NCI-H2107 treated with DMSO at 0.1 percent for 48 hours (cell line): Measurements from ENCODE around the gene ITGA7.

Source experiments
- DNase-seq: peaks from one replicate; lab custom pipeline; 2025; ENCODE audit not compliant: unreplicated experiment; lab: John Stamatoyannopoulos, UW

Gene ITGA7

DNA sequence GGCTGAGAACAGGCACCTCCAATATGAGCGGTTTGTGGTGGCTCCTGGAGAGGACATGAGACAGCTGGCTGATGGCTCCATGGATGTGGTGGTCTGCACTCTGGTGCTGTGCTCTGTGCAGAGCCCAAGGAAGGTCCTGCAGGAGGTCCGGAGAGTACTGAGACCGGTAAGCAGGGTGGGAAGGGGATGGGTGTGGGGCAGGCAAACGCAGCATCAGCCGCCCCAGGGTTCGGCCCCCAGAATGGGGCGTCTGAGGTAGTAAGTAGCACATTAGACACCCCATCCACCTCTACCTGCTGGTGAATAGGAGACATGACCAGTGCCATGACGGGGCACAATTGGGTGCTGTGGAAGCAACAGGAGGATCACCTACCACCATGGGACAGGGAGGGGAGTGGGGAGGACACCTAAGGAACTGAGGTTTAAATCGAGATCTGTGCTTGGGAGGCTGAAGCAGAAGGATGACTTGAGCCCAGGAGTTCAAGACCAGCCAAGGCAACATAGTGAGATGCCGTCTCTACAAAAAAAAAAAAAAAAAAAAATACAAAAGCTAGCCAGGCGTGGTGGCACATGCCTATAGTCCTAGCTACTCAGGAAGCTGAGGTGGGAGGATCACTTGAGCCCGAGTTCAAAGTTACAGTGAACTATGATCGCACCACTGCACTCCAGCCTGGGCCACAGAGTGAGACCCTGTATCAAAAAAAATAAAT lies 25.5 kb downstream of the ITGA7 start:
- DNase-seq, result no peak

DNA sequence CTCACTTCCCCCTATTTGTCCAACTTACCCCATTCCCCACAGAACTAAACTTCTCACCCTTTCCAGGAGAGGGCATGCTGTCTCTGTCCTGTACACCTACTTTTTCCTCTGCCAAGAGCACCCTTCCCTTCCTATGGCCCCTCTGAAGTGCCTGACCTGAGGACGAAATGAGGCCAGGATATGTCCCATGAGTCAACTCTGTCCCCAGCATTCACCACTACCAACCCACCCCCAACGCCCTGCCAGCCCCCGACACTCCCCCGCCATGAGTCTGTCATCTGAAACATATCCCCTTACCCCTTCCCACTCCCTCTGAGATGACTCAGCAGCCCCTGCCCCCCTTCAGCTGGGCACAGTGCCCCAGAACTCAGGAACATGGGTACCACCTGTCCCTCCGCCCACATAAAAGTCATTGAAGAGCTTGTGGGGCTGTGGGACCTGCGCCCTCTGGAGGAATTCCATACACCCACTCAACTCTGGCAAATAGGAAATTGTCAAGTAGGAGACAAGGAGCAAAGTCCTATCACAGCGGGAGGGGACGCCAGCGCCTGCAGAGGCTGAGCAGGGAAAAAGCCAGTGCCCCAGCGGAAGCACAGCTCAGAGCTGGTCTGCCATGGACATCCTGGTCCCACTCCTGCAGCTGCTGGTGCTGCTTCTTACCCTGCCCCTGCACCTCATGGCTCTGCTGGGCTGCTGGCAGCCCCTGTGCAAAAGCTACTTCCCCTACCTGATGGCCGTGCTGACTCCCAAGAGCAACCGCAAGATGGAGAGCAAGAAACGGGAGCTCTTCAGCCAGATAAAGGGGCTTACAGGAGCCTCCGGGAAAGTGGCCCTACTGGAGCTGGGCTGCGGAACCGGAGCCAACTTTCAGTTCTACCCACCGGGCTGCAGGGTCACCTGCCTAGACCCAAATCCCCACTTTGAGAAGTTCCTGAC lies 26.3 kb downstream of the ITGA7 start:
- no peak for DNase-seq

GRCh38 chr12:55679691-55680090 lies 28.0 kb downstream of the ITGA7 start:
- no peak for DNase-seq

DNA sequence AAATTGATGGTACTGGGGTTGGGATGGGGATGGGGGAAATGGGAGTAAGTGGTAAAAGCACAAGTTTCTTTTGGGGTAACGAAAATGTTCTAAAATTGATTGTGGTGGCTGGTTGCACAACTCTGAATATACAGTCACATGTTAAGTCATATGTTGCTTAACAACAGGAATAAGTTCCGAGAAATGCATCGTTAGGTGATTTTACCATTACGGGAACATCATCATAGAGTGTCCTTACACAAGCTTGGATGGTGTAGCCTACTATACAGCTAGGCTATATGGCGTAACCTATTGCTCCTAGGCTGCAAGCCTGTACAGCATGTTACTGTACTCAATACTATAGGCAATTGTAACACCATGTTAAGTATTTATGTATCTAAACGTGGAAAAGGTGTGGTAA lies 31.0 kb downstream of the ITGA7 start:
- no peak for DNase-seq

DNA sequence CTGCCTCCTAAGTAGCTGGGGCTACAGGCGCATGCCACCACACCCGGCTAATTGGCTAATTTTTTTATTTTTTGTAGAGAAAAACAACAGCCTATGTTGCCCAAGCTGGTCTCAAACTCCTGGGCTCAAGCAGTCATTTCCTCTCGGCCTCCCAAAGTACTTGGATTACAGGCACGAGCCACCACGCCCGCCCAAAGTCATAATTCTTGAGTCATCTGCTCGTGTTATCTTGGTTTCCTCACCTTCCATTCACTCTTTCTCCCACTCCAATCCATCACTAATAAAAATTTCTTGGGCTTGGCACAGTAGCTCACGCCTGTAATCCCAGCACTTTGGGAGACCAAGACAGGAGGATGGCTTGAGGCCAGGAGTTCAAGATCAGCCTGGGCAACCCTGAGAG lies 32.0 kb downstream of the ITGA7 start:
- DNase-seq, result no peak

DNA sequence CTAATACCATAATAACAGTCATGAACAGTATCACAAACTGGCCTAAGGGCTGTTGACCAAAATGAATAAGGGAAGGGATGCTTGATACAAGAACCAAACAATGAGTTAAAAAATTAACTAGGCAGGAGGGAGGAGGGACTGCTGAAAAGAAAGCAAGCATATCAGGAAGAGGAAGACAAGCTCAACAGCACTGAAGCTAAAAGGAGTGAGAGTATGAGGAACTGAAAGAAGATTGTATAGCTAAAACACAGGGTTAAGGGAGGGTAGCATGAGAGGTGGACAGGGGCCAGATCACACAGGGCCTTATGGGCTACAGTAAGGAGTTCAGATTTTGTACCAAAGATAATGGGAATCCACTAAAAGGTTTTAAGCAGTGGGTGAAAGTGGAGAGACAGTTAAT lies 34.1 kb downstream of the ITGA7 start:
- no peak for DNase-seq

GRCh38 chr12:55671746-55672145 lies 36.0 kb downstream of the ITGA7 start:
- no peak for DNase-seq

GRCh38 chr12:55670276-55670675 lies 37.4 kb downstream of the ITGA7 start:
- DNase-seq, result no peak

- no peak for DNase-seq
Measured at GRCh38 chr12:55666508-55666907, 41.2 kb downstream of the ITGA7 start.

DNA sequence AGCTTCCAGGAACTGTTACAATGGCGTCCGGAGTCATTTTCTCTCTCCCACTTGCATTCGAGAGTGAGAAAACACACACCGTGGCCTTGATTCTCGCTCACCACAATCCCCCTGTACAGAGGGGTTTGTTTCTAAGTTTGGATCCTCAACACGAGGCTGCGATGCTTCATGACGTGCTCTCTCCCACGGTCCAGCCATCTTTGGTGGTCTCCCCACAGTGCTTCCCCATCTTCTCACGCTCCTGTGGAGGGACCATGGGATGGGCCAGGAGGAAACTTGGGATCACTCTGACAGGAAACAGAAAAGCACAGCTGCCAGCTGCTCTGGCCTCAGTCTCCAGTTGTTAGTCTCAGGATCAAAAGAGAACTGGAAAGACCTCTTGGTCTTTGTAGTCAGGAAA lies 42.9 kb downstream of the ITGA7 start:
- no peak for DNase-seq

DNA sequence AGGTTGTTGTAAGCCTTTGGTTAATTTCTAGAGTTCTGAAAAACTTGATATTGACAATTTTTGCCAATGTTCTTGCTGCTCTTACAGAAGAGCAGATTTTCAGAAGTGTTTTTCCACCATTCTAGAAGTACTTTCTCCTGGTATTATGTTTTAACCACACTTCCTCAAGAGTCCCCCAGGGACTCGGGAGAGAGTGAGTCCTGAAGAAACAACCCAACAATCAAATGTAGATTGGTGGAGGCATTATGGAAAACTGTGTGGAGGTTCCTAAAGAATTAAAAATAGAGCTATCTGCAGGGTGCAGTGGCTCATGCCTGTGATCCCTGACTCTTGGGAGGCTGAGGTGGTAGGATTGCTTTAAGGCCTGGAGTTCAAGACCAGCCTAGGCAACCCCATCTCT lies 44.3 kb downstream of the ITGA7 start:
- no peak for DNase-seq

GRCh38 chr12:55659486-55660385 lies 48.0 kb downstream of the ITGA7 start:
- DNase-seq, result no peak

DNA sequence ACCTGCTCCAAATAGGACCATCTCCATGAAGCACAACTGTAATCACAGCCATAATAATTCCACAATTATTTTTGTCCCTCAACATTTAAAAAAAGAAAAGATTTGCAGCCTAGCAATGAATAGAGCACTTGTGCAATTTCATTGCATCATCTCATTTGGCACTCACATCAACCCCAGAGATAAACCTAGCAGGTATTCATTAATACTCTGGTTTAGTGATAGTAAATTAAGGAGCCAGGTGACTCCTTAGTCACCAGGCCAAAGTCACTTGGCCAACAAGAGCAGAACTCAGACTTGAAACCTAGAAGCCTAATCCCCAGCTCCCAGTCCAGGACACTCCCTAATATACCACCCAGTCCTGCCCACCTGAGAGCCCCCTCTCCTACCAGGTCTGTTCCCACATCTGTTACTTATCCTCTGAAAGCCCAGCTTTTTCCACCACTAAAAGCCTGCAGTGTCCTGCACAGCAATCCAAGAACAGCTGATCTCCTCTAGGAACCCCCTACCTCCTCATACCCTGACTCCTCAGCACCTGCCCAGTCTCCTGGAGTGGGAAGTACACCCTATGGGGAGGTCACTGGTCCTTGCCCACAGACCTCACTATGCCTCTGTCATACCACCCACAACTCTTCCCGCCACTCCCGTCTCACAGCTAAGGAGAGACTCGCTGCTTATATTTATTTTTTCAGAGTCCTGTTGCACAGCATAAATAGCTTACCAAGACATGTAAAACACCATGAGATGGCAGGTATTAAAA lies 48.9 kb downstream of the ITGA7 start:
- DNase-seq, result no peak

- no peak for DNase-seq
Measured at GRCh38 chr12:55658212-55658611, 49.5 kb downstream of the ITGA7 start.

DNA sequence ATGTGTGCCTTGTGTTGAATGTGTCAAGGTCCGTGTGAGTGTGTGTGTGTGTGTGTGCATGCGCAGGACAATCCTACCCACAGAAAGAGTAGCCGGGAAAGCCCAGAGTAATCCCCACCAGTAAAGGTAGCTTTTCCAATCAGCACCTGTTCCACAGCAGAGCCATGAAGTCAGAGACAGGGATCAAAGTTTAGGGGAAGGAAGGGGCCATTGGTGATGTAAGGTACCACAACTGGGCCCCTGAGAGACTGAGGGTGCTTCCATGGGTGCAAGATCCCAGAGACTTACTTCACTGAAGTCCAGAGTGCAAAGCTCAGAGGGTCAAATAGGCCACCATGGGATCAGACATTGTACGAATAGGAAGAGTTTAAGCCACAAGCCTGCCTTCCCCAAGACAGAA lies 50.5 kb downstream of the ITGA7 start:
- DNase-seq, result no peak

DNA sequence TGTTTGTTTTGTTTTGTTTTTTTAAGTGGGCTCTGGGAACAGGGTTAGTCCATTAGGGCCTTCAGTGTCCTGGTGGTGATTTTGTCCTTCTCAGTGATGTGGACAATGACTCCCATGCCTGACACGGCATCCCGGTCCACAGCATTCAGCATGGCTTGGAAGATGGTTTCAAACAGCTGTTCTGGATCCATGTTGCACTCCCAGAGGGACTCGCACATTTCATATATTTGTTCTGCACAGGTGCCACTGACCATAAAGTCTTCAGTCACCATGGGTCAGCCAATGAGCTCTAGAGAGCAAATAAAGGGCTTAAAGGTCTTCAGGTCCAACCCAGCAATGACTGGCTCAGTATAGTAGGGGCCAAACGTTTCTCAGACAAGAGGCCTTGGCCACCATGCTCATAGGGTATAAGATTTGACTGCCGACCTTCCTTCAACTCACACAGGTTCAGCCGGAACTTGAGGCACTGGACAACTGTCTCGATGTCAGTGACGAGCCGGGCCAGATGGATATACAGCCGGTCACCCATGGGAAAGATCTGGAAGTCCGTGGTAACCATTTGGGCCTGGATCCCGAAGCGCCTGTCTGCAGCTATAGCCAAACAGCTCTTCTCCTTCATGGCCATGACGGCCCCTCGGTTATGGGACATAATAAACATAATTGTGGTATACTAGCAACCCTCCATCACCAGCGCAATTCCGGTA lies 53.0 kb downstream of the ITGA7 start:
- DNase-seq, result no peak

GRCh38 chr12:55653031-55653430 lies 54.7 kb downstream of the ITGA7 start:
- no peak for DNase-seq

GRCh38 chr12:55652352-55652751 lies 55.4 kb downstream of the ITGA7 start:
- no peak for DNase-seq

DNA sequence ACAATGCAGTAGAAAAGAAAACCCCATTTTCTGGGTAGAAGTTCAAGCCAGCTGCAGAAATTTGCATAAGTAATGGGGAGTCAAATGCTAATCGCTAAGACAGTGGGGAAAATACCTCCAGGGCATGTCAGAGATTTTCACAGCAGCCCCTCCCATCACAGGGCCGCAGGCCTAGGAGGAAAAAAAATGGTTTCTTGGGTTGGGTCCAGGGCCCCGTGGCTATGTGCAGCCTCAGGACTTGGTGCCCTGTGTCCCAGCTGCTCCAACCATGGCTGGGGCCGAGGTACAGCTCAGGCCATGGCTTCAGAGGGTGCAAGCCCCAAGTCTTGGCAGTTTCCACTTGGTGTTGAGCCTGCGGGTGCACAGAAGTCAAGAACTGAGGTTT lies 56.4 kb downstream of the ITGA7 start:
- DNase-seq, result no peak
